Measurements from ENCODE around the gene RALGAPB.
"Not testable (repeated sequence)": the region's sequence is repeated elsewhere in the genome, so short reads cannot be mapped to it uniquely, and the experiment has no call there.

RALGAPB gene

DNA sequence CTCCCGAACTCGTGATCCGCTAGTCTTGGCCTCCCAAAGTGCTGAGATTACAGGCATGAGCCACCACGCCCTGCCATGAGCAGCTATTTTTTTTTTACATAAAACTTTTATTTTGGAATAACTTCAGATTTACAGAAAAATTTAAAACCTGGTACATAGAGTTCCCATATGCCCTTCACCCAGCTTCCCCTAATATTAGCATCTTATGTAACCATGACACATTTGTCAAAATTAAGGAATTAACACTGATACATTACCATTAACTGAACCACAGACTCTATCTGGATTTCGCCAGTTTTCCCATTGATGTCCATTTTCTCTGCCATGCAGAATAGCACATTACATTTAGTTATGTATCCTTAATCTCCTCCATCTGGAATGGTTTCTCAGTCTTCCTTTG is 14.3 kb upstream of the RALGAPB start:
- H3K27ac ChIP-seq = no peak overlapping the region
- TF ChIP-seq, protein P1, sequence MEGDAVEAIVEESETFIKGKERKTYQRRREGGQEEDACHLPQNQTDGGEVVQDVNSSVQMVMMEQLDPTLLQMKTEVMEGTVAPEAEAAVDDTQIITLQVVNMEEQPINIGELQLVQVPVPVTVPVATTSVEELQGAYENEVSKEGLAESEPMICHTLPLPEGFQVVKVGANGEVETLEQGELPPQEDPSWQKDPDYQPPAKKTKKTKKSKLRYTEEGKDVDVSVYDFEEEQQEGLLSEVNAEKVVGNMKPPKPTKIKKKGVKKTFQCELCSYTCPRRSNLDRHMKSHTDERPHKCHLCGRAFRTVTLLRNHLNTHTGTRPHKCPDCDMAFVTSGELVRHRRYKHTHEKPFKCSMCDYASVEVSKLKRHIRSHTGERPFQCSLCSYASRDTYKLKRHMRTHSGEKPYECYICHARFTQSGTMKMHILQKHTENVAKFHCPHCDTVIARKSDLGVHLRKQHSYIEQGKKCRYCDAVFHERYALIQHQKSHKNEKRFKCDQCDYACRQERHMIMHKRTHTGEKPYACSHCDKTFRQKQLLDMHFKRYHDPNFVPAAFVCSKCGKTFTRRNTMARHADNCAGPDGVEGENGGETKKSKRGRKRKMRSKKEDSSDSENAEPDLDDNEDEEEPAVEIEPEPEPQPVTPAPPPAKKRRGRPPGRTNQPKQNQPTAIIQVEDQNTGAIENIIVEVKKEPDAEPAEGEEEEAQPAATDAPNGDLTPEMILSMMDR (IDR thresholded peaks at IDR 0.05) = no peak
- no peak for TF ChIP-seq ZFX (IDR thresholded peaks at IDR 0.05; ENCODE audit: borderline replicate concordance)

DNA sequence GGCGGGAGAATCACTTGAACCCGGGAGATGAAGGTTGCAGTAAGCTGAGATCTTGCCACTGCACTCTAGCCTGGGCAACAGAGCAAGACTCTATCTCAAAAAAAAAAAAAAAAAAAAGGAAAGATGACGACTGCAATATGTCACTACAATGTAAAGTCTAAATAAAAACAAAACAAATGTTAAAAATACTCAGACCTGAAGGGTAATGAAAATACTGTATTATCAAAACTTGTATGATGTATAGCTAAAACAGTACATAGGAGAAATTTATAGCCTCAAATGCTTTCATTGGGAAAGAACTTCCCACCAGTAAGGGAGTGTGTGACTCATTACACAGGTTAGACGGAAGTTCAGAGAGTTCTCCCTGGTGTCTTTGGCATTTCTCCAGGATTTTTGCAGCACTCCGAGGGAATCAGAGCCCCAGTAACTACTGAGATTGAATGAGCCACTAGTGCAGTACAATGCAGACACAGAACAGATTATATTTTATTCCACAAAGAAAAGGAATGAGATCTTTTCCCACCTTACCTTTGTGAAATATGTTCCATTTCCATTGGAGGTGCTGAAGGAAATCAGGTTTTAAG is 12.5 kb upstream of the RALGAPB start:
- H3K27ac ChIP-seq = peak overlapping the region; percentile 53
- TF ChIP-seq, protein P1 (IDR thresholded peaks at IDR 0.05) = no peak
- TF ChIP-seq ZFX (IDR thresholded peaks at IDR 0.05; ENCODE audit: borderline replicate concordance) = no peak

GRCh38 chr20:38460631-38461030 is 12.0 kb upstream of the RALGAPB start:
- H3K27ac ChIP-seq = peak overlapping the region; percentile 53

- H3K27ac ChIP-seq = not testable (repeated sequence)
Observed at GRCh38 chr20:38461167-38461566, 11.5 kb upstream of the RALGAPB start.

- not testable (repeated sequence) for H3K27ac ChIP-seq
Observed at GRCh38 chr20:38461569-38461968, 11.1 kb upstream of the RALGAPB start.

DNA sequence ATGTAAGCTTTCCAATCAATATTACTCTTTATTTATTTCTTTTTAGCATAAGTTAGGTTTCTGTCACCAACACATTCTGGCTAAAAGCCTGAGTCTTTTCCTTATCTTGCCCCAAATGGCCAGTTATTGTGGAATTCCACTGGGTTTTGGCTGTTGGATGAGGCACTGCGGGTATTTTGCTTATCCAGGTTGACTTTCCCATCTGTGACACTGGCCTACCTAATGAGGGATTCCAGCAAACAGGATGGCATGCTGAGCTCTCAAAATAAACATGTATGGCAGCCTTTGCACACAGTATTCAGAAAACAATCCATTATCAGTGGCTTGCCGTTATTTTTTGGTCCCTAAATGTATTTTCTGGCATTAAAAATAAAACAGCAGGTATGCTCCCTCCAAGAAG is 6.5 kb upstream of the RALGAPB start:
- TF ChIP-seq, protein P1 (IDR thresholded peaks at IDR 0.05) = no peak
- no peak for TF ChIP-seq ZFX (IDR thresholded peaks at IDR 0.05; ENCODE audit: borderline replicate concordance)
- no peak overlapping the region for H3K27ac ChIP-seq

GRCh38 chr20:38466983-38467382 is 5.7 kb upstream of the RALGAPB start:
- no peak for TF ChIP-seq ZFX (IDR thresholded peaks at IDR 0.05; ENCODE audit: borderline replicate concordance)
- TF ChIP-seq, protein P1 (IDR thresholded peaks at IDR 0.05) = no peak
- no peak overlapping the region for H3K27ac ChIP-seq

GRCh38 chr20:38471245-38471644 is 1.4 kb upstream of the RALGAPB start:
- H3K27ac ChIP-seq = no peak overlapping the region; the same call in 1 of the 2 replicates
- no peak for TF ChIP-seq ZFX (IDR thresholded peaks at IDR 0.05; ENCODE audit: borderline replicate concordance)
- TF ChIP-seq, protein P1 (IDR thresholded peaks at IDR 0.05) = no peak

- H3K27ac ChIP-seq = peak overlapping the region; percentile 89
Observed at GRCh38 chr20:38471987-38472512, 593 bp upstream of the RALGAPB start.

More at GRCh38 chr20:38471987-38472512, 593 bp upstream of the RALGAPB start:
- TF ChIP-seq ZFX (IDR thresholded peaks at IDR 0.05; ENCODE audit: borderline replicate concordance) = no peak

All from 22Rv1 (cell line).